ENCODE measurements around the gene FAM131B. TPM values are rescaled to one million over a fixed set of nuclear protein-coding genes. Genes with fewer than 3 reads are reported as not detected.

The FAM131B gene
- total RNA-seq, 1 experiment from 2014 or later = 1.1 TPM

DNA sequence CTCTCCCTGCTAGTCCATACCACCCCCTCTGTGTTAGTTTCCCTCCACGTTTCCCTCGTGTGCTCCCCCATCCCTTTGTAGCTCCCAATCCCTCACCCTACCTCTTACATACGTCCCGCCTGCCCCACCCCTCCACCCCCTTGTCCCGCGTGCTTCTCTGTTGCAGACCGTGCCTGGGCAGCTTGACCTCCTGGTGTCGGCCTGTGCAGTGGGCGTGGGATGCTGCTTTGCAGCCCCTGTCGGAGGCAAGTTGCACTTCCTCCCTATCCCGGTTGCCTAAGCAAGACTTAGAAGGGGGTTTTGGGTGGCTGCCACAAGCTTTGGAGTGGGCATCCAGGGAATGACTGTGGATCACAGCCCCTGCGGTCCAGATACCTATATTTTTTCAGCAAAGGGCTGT, 38.9 kb downstream of the FAM131B start:
- DNase-seq (ENCODE audit: low read depth) = no peak

DNA sequence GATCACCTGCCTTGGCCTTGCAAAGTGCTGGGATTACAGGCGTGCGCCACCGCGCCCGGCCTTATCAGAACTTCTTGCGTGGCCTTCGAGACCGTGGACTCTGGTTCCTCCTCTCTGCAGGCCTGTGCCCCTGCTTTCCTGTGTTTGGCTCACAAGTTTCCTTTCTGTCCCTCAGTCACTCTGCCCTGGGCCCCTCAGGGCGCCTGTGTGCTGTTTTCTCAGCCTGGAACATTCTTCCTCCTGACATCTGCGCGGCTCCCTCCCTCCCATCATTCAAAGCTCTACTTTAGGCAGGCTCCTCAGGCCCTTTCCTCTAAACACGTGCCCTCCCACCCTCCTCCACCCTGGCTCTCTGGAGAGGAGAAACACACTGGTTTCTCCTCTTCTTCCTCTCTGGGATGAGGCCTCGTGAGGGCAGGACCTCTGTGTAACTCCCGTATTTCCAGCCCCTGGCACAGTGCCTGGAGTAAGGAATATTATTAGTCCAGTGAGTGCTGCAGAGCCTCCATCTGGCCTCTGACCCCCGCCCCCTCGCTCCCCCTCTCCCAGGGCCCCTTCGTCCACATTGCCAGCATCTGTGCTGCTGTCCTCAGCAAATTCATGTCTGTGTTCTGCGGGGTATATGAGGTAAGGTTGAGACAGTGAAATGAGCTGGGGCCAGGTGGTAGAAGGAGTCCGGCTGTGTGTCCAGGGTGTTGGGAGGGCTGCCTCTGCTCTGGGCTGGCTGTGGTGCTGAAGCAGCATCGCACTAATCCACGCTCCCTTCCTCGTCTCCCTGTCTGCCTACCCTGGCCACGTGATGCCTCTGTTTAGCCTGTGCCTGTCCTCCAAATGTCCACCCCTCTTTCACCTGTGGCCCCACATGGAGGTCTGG, 39.5 kb downstream of the FAM131B start:
- DNase-seq (ENCODE audit: low read depth) = no peak

DNA sequence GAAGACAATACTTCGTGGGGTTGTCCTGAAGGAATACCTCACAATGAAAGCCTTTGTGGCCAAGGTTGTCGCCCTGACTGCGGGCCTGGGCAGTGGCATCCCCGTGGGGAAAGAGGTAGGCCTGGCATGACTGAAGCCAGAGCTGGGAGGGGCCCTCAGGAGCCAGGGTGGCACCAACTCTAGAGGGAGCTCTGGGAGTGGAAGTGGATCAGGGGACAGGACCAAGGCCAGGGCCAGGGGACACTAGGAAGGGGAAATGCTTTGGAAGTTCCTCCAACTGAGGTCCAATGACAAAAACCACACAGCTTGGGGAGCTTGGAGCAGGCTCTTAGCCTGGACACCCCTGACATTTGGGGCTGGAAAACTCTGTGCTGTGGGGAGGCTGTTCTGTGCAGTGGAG, 40.8 kb downstream of the FAM131B start:
- peak; percentile 14 for DNase-seq (ENCODE audit: low read depth)

GRCh38 chr7:143321242-143321641, 41.3 kb downstream of the FAM131B start:
- no peak for DNase-seq (ENCODE audit: low read depth)

GRCh38 chr7:143320620-143321019, 41.9 kb downstream of the FAM131B start:
- no peak for DNase-seq (ENCODE audit: low read depth)

GRCh38 chr7:143318661-143319060, 43.9 kb downstream of the FAM131B start:
- DNase-seq (ENCODE audit: low read depth) = peak; percentile 88

DNA sequence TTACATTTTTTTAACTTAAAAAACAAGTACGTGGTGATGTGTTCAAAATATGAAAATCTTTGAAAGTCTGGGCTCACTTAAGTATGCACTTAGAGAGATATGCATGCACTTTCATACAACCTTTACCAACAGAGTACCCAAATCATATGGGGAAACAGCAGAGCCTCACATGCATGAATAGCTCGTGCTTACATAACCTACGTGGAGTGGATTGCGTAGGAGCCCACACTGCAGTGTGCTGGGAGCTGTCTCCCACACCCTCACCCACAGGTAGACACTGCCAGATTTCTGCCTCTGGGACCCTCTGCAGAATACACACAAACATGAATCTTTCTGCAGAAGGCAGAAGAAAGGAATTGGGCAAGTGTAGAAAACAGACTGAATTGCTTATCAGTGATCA, 46.0 kb downstream of the FAM131B start:
- no peak for DNase-seq (ENCODE audit: low read depth)

DNA sequence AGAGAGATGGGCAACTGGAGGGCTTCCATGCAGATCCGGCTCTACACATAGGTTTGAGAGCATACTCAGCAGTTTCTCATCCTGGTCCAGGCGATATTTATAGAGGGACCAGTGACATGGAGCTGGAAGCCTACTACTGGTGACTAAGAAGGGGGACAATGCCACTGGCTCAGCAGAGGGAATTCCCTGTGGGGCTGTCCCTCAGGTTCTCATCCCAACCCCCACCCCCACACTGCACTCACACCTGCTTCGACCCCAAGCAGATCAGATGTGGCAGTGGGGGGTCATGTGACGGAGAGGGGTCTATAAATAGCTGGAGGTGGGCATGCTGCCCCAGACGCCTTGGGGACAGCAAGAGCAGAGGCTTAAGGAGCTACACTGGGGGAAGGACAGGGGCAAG, 46.7 kb downstream of the FAM131B start, which contains the start of gene CLCN1:
Gene CLCN1 (plus strand): TSS at position 336 of the 400 bp plus-strand sequence. CDS start 102 bp downstream, outside the sequence.
- no peak for DNase-seq (ENCODE audit: low read depth)

- DNase-seq (ENCODE audit: low read depth) = no peak
Measured at GRCh38 chr7:143314127-143314526, 48.4 kb downstream of the FAM131B start.

DNA sequence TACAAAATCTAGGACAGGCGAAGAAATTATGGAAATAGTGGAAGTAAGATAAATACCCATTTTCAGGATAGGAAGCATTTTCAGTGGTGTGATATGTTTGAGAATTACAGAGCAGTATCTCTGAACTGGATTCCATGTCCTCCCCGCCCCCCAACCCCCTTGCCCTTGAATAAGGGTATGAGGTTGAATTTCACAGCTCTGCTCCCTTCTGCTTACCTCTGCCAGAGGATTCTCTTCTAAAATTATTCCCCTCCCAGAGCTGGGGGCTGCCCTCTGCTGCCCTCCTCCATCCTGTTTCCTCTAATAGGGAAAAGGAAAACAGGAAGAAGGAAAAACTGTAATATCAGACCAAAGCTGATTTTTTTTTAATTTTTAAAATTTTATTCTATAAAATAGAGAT, 53.9 kb downstream of the FAM131B start:
- DNase-seq (ENCODE audit: low read depth) = no peak

DNA sequence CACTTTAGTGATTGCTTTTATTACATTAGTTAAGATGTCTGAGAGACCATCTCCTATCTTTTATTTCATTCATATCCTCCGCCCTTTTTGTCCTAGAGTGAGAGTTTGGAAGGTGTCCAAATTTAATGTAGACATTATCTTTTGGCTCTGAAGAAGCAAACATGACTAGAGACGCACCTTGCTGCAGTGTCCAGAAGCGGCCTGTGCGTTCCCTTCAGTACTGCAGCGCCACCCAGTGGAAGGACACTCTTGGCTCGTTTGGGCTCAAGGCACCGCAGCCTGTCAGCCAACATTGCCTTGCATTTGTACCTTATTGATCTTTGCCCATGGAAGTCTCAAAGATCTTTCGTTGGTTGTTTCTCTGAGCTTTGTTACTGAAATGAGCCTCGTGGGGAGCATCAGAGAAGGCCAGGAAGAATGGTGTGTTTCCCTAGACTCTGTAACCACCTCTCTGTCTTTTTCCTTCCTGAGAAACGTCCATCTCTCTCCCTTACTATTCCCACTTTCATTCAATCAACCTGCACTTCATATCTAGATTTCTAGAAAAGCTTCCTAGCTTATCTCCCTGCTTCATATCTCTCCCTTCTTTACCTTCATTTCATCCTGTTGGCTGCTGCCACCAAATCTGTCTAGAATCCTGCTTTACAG, 57.0 kb downstream of the FAM131B start:
- DNase-seq (ENCODE audit: low read depth) = peak; percentile 53

DNA sequence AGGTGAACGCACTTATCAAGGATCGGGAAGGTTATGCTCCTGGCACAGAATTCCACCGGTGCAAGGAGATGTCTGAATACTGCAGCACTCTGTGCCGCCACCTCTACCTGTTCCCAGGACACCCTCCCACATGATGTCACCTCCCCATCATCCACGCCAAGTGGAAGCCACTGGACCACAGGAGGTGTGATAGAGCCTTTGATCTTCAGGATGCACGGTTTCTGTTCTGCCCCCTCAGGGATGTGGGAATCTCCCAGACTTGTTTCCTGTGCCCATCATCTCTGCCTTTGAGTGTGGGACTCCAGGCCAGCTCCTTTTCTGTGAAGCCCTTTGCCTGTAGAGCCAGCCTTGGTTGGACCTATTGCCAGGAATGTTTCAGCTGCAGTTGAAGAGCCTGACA, 57.6 kb downstream of the FAM131B start:
- DNase-seq (ENCODE audit: low read depth) = no peak

GRCh38 chr7:143303733-143304132, 58.8 kb downstream of the FAM131B start:
- DNase-seq (ENCODE audit: low read depth) = no peak

Other genes with a start within 250 kb of the FAM131B start
- 0.69 TPM in 1 of 2 replicates, not detected in the other for gene PIP, start 230.6 kb downstream of the FAM131B start, total RNA-seq (2014; rRNA removed)
- gene TAS2R39, start 179.3 kb downstream of the FAM131B start, total RNA-seq (2014; rRNA removed) = not detected in 2 replicates
- not detected in 2 replicates for gene TAS2R40, start 140.7 kb downstream of the FAM131B start, total RNA-seq (2014; rRNA removed)
- 233 and 262 TPM in 2 replicates for gene GSTK1, start 99.3 kb downstream of the FAM131B start, total RNA-seq (2014; rRNA removed)
- not detected in 2 replicates for gene TMEM139, start 77.8 kb downstream of the FAM131B start, total RNA-seq (2014; rRNA removed)
- gene CASP2, start 74.4 kb downstream of the FAM131B start, total RNA-seq (2014; rRNA removed) = 20.8 and 21.5 TPM in 2 replicates
- not detected in 2 replicates for gene CLCN1, start 46.6 kb downstream of the FAM131B start, total RNA-seq (2014; rRNA removed)
- 137 and 142 TPM in 2 replicates for gene ZYX, start 18.6 kb upstream of the FAM131B start, total RNA-seq (2014; rRNA removed)
- not detected in 2 replicates for gene EPHA1, start 46.1 kb upstream of the FAM131B start, total RNA-seq (2014; rRNA removed)
- gene TAS2R60, start 80.7 kb upstream of the FAM131B start, total RNA-seq (2014; rRNA removed) = not detected in 2 replicates
- gene TAS2R41, start 115.2 kb upstream of the FAM131B start, total RNA-seq (2014; rRNA removed) = not detected in 2 replicates
- gene CTAGE15, start 209.1 kb upstream of the FAM131B start, total RNA-seq (2014; rRNA removed) = 0.46 and 0.71 TPM in 2 replicates

Data from LHCN-M2 (cell line).